DOHH2 (cell line): ENCODE data around the gene CYB561.

Experiments used
- EZH2phosphoT487 ChIP-seq: fragments of 200-600 bp; sonication (generic); IDR thresholded peaks from 2 replicates; pipeline ENCODE4 v1.6.1; 2017; ENCODE audit warnings: borderline replicate concordance, mild to moderate bottlenecking, antibody characterized with exemption, low read length, moderate library complexity, mixed read lengths
- TF ChIP-seq, protein P1 (sequence below): fragments of 200-600 bp; sonication (generic); IDR thresholded peaks from one replicate; pipeline ENCODE4 v1.5.1; 2014; ENCODE audit warnings: antibody characterized with exemption, mild to moderate bottlenecking, low read depth, low read length; ENCODE audit not compliant: poor library complexity, severe bottlenecking

DNA sequence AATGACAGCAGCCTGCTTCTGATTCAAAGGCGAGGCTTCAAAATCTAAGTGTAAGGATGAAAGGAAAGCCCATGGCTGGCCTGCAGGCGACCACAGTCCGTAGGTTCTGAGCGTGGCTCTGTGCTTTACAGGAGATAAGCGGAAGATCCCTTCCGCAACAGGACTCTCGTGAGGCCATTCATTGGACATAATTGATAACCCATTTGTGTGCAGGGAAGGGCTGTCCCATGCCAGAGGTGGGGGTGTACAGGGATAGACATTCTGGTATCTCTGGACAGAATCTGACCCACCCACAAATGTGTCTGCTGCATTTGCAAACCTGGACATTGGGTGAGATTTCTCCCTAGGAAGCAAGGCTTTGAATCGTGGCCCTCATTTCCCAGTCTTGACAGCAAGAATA is 4.0 kb downstream of the CYB561 start:
- TF ChIP-seq, protein P1, sequence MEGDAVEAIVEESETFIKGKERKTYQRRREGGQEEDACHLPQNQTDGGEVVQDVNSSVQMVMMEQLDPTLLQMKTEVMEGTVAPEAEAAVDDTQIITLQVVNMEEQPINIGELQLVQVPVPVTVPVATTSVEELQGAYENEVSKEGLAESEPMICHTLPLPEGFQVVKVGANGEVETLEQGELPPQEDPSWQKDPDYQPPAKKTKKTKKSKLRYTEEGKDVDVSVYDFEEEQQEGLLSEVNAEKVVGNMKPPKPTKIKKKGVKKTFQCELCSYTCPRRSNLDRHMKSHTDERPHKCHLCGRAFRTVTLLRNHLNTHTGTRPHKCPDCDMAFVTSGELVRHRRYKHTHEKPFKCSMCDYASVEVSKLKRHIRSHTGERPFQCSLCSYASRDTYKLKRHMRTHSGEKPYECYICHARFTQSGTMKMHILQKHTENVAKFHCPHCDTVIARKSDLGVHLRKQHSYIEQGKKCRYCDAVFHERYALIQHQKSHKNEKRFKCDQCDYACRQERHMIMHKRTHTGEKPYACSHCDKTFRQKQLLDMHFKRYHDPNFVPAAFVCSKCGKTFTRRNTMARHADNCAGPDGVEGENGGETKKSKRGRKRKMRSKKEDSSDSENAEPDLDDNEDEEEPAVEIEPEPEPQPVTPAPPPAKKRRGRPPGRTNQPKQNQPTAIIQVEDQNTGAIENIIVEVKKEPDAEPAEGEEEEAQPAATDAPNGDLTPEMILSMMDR = no peak
- no peak for TF ChIP-seq EZH2phosphoT487
